Eye (tissue), 1 donor: ENCODE data around the gene KRTAP10-3.

Experiments
- DNase-seq: peaks from one replicate; pipeline ENCODE4 v3.0.0-alpha.2; 2015

KRTAP10-3 gene

GRCh38 chr21:44515359-44516165 is 43.0 kb downstream of the KRTAP10-3 start:
- no peak for DNase-seq

GRCh38 chr21:44514746-44515358 is 43.7 kb downstream of the KRTAP10-3 start:
- DNase-seq = no peak

- no peak for DNase-seq
These were observed 44.4 kb downstream of the KRTAP10-3 start for GRCh38 chr21:44514218-44514520.

GRCh38 chr21:44513389-44514217 is 45.0 kb downstream of the KRTAP10-3 start:
- DNase-seq = no peak

- no peak for DNase-seq
These were observed 45.9 kb downstream of the KRTAP10-3 start for GRCh38 chr21:44512496-44513388.

GRCh38 chr21:44511938-44512275 is 46.7 kb downstream of the KRTAP10-3 start:
- DNase-seq = no peak

GRCh38 chr21:44511219-44511937 is 47.2 kb downstream of the KRTAP10-3 start:
- DNase-seq = no peak

GRCh38 chr21:44510508-44511218 is 47.9 kb downstream of the KRTAP10-3 start:
- DNase-seq = peak; percentile 84

GRCh38 chr21:44510109-44510507 is 48.5 kb downstream of the KRTAP10-3 start:
- DNase-seq = no peak

GRCh38 chr21:44509539-44509938 is 49.1 kb downstream of the KRTAP10-3 start:
- no peak for DNase-seq

GRCh38 chr21:44508711-44509445 is 49.7 kb downstream of the KRTAP10-3 start:
- DNase-seq = no peak

GRCh38 chr21:44508426-44508710 is 50.2 kb downstream of the KRTAP10-3 start:
- DNase-seq = no peak
